T-cell (primary cell): Measurements from ENCODE around the gene METTL18. TPM values are rescaled to one million over a fixed set of nuclear protein-coding genes. Genes with fewer than 3 reads are reported as not detected.

ENCODE experiments used
- ATAC-seq, 4 experiments: fragments of 200-7000 bp in 3 of 4; fragments of 150-1000 bp in 1 of 4; cut with Tn5 transposase; replicated peaks in 1 of 4; 1 replicate in 3 of 4; 2 replicates in 1 of 4; pipeline ENCODE4 v1.10.0; 2021; ENCODE audit warnings: moderate library complexity in 3 of 4, mild to moderate bottlenecking in 2 of 4, moderate number of reproducible peaks in 1 of 4
- CTCF ChIA-PET, 2 donors: fragments of 300-600 bp; sonication (Branson Sonifier 250); formaldehyde crosslinking; loops; one replicate each; lab custom pipeline; 2022; ENCODE audit warnings: antibody characterized with exemption in 2 of 2; lab: Charles Lee
- POLR2A ChIA-PET, 2 donors: fragments of 300-600 bp; sonication (Branson Sonifier 250); formaldehyde crosslinking; loops; one replicate each; lab custom pipeline; 2022; ENCODE audit warnings: antibody characterized with exemption in 2 of 2; lab: Charles Lee
- DNase-seq, 35 experiments: peaks; one replicate each; pipeline versions ENCODE4 v3.0.0 to v3.0.0-alpha.2; 2013 to 2023
- H3K27ac ChIP-seq: one replicate; pipeline ENCODE4 v1.5.1; 2013; ENCODE audit warnings: low read length
- H3K27me3 ChIP-seq, 2 experiments: replicated peaks in 1 of 2; 1 replicate in 1 of 2; 2 replicates in 1 of 2; pipeline versions ENCODE4 v1.6.1 to v1.7.0; 2013; ENCODE audit warnings: low read length in 1 of 2, mixed read lengths in 1 of 2; ENCODE audit not compliant: control insufficient read depth in 2 of 2, insufficient read depth in 2 of 2; ENCODE audit errors: extremely low read depth in 1 of 2
- H3K36me3 ChIP-seq, 2 donors: 1 replicate in 1 of 2; 2 replicates in 1 of 2; pipeline versions ENCODE4 v1.6.1 to v1.7.0; 2013; ENCODE audit warnings: low read length in 1 of 2; ENCODE audit not compliant: control insufficient read depth in 2 of 2, insufficient read depth in 1 of 2; ENCODE audit errors: extremely low read depth in 1 of 2
- H3K4me1 ChIP-seq, 2 experiments: 1 replicate in 1 of 2; 2 replicates in 1 of 2; pipeline versions ENCODE4 v1.6.1 to v1.7.0; 2013; ENCODE audit warnings: low read length in 2 of 2, mixed read lengths in 1 of 2; ENCODE audit not compliant: insufficient read depth in 2 of 2, control insufficient read depth in 1 of 2; ENCODE audit errors: extremely low read depth in 1 of 2
- H3K4me3 ChIP-seq, 2 donors: 1 replicate in 1 of 2; 2 replicates in 1 of 2; pipeline versions ENCODE4 v1.5.1 to v1.7.0; 2013; ENCODE audit warnings: mild to moderate bottlenecking in 2 of 2, low read length in 1 of 2, moderate library complexity in 1 of 2; ENCODE audit not compliant: control insufficient read depth in 1 of 2; ENCODE audit errors: extremely low read depth in 1 of 2
- H3K9me3 ChIP-seq: 2 replicates; pipeline ENCODE4 v1.7.0; 2013
- H3K27ac Mint-ChIP-seq, 2 donors: one replicate each; pipeline ENCODE4 v1.8.0; 2020 to 2021; ENCODE audit warnings: mild to moderate bottlenecking in 2 of 2, mixed read lengths in 2 of 2
- H3K27me3 Mint-ChIP-seq, 2 donors: one replicate each; pipeline ENCODE4 v1.8.0; 2021 to 2022; ENCODE audit warnings: mixed read lengths in 2 of 2
- H3K36me3 Mint-ChIP-seq: one replicate; pipeline ENCODE4 v1.8.0; 2021; ENCODE audit warnings: mixed read lengths
- H3K4me1 Mint-ChIP-seq, 3 donors: one replicate each; pipeline ENCODE4 v1.8.0; 2020 to 2022; ENCODE audit warnings: mixed read lengths in 3 of 3, mild to moderate bottlenecking in 1 of 3
- H3K4me3 Mint-ChIP-seq, 3 donors: one replicate each; pipeline ENCODE4 v1.8.0; 2020 to 2022; ENCODE audit warnings: mild to moderate bottlenecking in 3 of 3, mixed read lengths in 3 of 3, moderate library complexity in 3 of 3
- H3K9me3 Mint-ChIP-seq, 3 donors: one replicate each; pipeline ENCODE4 v1.8.0; 2020 to 2022; ENCODE audit warnings: mixed read lengths in 3 of 3
- WGBS: methylation state at CpG from one replicate; pipeline ENCODE4 v1.1.5; 2013; ENCODE audit warnings: missing lambda C conversion rate; ENCODE audit not compliant: insufficient coverage; 5-methylcytosine and 5-hydroxymethylcytosine counted together
- total RNA-seq, 35 experiments: library from RNA in 6 of 35; stranded (reverse) in 6 of 35; fragments of 120-200 nt in 1 of 35; gene quantifications; one replicate each; pipeline versions ENCODE4 v1.2.1 to v1.2.4 and lab custom pipeline; 2013 to 2026

METTL18 gene
- total RNA-seq, result 10 to 100 TPM in 3 of 5 donors, 1 to 10 TPM in 2; 3.9 to 16.5 (median 11.1) TPM
- total RNA-seq (2013), result 22.6 TPM
- total RNA-seq (lab: John Stamatoyannopoulos, UW), result 4.6 to 26.2 (median 13.9) reads per million in 29 experiments

DNA sequence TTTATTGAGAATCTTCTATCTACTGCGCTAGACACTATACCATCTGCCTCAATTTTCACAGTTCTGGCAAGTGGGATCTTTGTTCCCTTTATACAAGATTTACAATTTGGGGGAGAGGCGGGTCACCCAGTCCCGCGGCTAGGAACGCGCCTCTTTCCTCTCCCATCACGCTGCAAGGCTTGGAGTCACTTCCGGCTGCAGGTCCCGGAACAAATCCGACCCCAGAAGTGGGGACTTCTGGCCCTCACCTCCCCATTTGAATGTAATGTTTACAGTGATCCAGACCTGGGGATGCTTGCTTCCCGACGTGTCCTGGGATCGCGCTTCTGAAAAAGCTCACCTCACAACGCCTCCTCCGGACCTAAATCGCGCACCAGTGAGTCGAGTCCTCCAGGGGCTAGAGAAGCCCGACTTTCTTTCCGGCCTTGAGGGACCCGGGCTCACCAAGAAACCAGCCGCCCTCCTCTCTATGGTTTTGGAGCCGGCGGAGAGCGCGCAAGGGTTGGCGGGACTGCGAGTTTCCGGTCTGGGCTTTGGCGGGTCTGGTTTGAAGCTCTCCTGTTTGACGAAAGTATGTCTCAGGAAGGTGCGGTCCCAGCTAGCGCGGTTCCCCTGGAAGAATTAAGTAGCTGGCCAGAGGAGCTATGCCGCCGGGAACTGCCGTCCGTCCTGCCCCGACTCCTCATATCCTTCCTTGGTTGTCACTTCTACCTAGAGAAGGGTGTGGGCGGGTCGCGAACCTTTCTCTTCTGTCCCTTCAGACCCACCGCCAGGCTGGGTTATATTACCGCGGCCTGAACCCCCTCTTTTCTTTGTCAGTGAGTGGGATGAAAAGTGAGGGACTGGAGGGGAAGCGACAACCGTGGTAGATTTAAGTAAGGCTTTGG is at the start of gene METTL18:
Gene METTL18, minus strand, starts transcription at position 378 of the 887 bp plus-strand sequence. CDS start 1,212 bp downstream, outside the sequence.
- Histone ChIP-seq H3K4me1 (peaks cover 13 to 20% of the 10 kb centered on the region in 2 experiments), H3K36me3 (no peaks in the 10 kb centered on the region), H3K9me3 (no peaks in the 10 kb centered on the region), H3K27ac (peak within 1 kb of the TSS; percentile 74), H3K27me3 (no peaks in the 10 kb centered on the region), H3K4me3 (peak within 1 kb of the TSS; percentile 83 to 98)
- ATAC-seq, result peak; percentile 98 to 99 (median 98)
- H3K4me3 Mint-ChIP-seq, result peak within 1 kb of the TSS; percentile 94 to 100 (median 95)
- peak within 1 kb of the TSS; percentile 96 to 99 for H3K27ac Mint-ChIP-seq
- ChIA-PET CTCF (interaction anchor here (0.9 to 2.0 kb wide), 9 partner anchors 14 to 427 kb away, joined by 3 to 10 read pairs (median 4); partner anchors contain the start of genes BLZF1 (in 1 of the 2) and NME7 (in 1 of the 2)), POLR2A (interaction anchor here (0.5 kb wide), 2 partner anchors 98 to 455 kb away, joined by 3 read pairs; no protein-coding TSS in a partner anchor)
- peak; percentile 77 to 94 (median 90) for DNase-seq
- H3K9me3 Mint-ChIP-seq, result no peaks in the 10 kb centered on the region
- H3K27me3 Mint-ChIP-seq, result no peaks in the 10 kb centered on the region
- 0% methylated on average over 22 of the region's 48 CpGs for WGBS
- peaks cover 21% of the 10 kb centered on the region for H3K36me3 Mint-ChIP-seq
- H3K4me1 Mint-ChIP-seq, result peaks cover 49 to 56% (median 54%) of the 10 kb centered on the region in 3 donors

DNA sequence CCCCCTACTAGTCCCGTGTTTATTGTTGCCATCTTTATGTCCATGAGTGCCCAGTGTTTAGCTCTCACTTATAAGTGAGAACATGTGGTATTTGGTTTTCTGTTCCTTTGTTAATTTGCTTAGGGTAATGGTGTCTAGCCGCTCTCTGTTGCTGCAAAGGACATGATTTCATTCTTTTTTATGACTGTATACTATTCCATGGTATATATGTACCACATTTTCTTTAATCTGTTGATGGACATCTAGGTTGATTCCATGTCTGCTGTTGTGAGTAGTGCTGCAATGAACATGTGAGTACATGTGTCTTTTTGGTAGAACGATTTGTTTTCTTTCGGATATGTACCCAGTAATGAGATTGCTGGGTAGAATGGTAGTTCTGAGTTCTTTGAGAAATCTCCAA is 44.2 kb upstream of the METTL18 start:
- H3K4me1 ChIP-seq, result no peaks in the 10 kb centered on the region
- H3K27me3 ChIP-seq, result no peaks in the 10 kb centered on the region
- no peak for DNase-seq
- peaks cover 0 to 9% of the 10 kb centered on the region in 2 donors for H3K36me3 ChIP-seq
- no peaks in the 10 kb centered on the region for H3K4me1 Mint-ChIP-seq
- no peak overlapping the region for H3K4me3 Mint-ChIP-seq
- no peak overlapping the region for H3K27ac Mint-ChIP-seq
- ATAC-seq, result no peak
- ChIA-PET POLR2A (no interaction called here), CTCF (no interaction called here)
- H3K9me3 ChIP-seq, result peaks cover 2% of the 10 kb centered on the region
- no peaks in the 10 kb centered on the region for H3K27me3 Mint-ChIP-seq
- H3K36me3 Mint-ChIP-seq, result peaks cover 52% of the 10 kb centered on the region
- peaks cover 8 to 35% (median 16%) of the 10 kb centered on the region in 3 donors for H3K9me3 Mint-ChIP-seq
- H3K4me3 ChIP-seq, result no peak overlapping the region
- no CpG with 5 or more reads among the region's 4 CpGs for WGBS
- no peak overlapping the region for H3K27ac ChIP-seq

DNA sequence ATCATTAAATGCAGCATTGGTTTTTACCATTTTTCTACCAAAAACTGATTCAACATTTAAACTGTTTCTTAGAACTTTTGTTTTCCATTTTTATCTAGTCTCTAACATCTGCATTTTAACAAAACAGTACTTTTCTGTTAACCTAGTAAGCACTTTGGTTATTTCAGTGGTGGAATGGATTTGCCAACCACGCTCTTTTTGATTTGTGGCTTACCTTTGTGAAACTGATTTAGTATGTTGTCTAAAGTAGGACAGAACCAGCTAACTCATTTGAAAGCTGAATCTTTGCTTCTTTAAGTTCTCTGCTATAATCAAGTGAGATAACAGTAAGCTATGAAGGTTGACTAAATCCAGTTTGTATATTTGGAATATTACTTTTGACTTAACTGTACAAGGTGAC is 41.5 kb upstream of the METTL18 start:
- no CpG with 5 or more reads among the region's 1 CpG for WGBS
- H3K4me1 ChIP-seq, result no peaks in the 10 kb centered on the region
- no peak overlapping the region for H3K27ac Mint-ChIP-seq

DNA sequence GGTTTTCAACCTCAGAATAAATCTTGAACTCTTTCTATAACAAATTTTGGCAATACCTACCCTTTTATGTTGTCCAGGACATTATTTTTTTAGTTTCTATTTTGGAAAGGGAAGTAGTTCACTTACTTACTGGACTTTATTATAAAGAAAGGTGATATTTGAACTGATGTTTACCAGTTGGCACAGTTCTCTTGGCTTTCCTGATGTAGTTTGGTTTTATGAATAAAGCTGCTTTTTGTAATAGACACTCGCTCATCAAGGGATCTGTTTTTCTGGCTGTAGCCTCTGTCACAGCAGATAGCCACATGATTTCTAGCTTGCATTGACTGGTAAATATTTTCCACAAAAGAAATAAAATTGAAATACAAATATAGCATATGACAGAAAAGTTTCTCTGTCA is 40.9 kb upstream of the METTL18 start:
- H3K27me3 ChIP-seq, result no peaks in the 10 kb centered on the region
- no peak overlapping the region for H3K27ac ChIP-seq
- peaks cover 2% of the 10 kb centered on the region for H3K9me3 ChIP-seq
- H3K4me1 ChIP-seq, result no peaks in the 10 kb centered on the region
- H3K4me3 ChIP-seq, result no peak overlapping the region
- CTCF ChIA-PET, result interaction anchor here in 1 of 2 donors (0.7 kb wide), 1 partner anchor 56 kb away, joined by 6 read pairs; no protein-coding TSS in a partner anchor
- no peak for ATAC-seq
- no peak for DNase-seq
- Mint-ChIP-seq H3K27me3 (no peaks in the 10 kb centered on the region), H3K36me3 (peaks cover 46% of the 10 kb centered on the region), H3K4me3 (no peak overlapping the region), H3K27ac (peak overlapping the region in 1 of 2 donors; percentile 23), H3K4me1 (no peaks in the 10 kb centered on the region), H3K9me3 (peaks cover under 1 to 18% (median 10%) of the 10 kb centered on the region in 3 donors)
- POLR2A ChIA-PET, result interaction anchor here in 1 of 2 donors (0.6 kb wide), 1 partner anchor 98 kb away, joined by 9 read pairs; no protein-coding TSS in a partner anchor
- peaks cover 0 to 10% of the 10 kb centered on the region in 2 donors for H3K36me3 ChIP-seq
- no CpG with 5 or more reads among the region's 1 CpG for WGBS

More for the DNA sequence above, 41.5 kb upstream of the METTL18 start:
- Histone ChIP-seq H3K36me3 (peaks cover 0 to 11% of the 10 kb centered on the region in 2 donors), H3K9me3 (peaks cover 2% of the 10 kb centered on the region), H3K27ac (no peak overlapping the region), H3K27me3 (no peaks in the 10 kb centered on the region), H3K4me3 (no peak overlapping the region)
- no peak overlapping the region for H3K4me3 Mint-ChIP-seq
- ChIA-PET POLR2A (interaction anchor here in 1 of 2 donors (0.6 kb wide), 1 partner anchor 98 kb away, joined by 9 read pairs; no protein-coding TSS in a partner anchor), CTCF (no interaction called here)
- no peaks in the 10 kb centered on the region for H3K27me3 Mint-ChIP-seq
- DNase-seq (no peak), ATAC-seq (no peak)
- H3K4me1 Mint-ChIP-seq, result no peaks in the 10 kb centered on the region
- peaks cover 6 to 24% (median 13%) of the 10 kb centered on the region in 3 donors for H3K9me3 Mint-ChIP-seq
- H3K36me3 Mint-ChIP-seq, result peaks cover 46% of the 10 kb centered on the region

DNA sequence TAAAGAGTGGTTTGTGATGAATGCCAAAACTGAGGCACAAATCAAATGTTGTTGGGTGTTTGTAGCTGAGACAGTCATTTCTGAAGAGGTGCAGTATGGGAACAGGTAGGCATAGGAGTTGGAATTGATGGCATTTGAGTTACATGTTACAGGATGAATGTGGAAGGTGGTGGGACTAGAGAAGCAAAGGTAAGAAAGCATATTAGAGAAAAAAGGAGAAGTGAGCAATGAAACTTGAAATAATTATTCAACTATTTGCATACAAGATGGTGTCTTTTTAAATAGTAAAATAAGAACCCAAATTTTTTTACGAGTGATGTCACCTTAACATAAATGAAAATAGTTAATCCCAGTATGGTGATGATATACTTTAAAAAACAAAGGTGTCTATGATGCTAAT is 40.2 kb upstream of the METTL18 start:
- Mint-ChIP-seq H3K27ac (no peak overlapping the region), H3K4me1 (no peaks in the 10 kb centered on the region), H3K4me3 (no peak overlapping the region), H3K9me3 (peaks cover 0 to 13% (median 6%) of the 10 kb centered on the region in 3 donors), H3K36me3 (peaks cover 42% of the 10 kb centered on the region), H3K27me3 (no peaks in the 10 kb centered on the region)
- ATAC-seq (no peak), DNase-seq (no peak)
- Histone ChIP-seq H3K27ac (no peak overlapping the region), H3K36me3 (peaks cover 0 to 9% of the 10 kb centered on the region in 2 donors), H3K4me1 (no peaks in the 10 kb centered on the region), H3K27me3 (no peaks in the 10 kb centered on the region), H3K4me3 (no peak overlapping the region), H3K9me3 (peaks cover 2% of the 10 kb centered on the region)
- CTCF ChIA-PET, result no interaction called here
- POLR2A ChIA-PET, result no interaction called here
- no CpG with 5 or more reads among the region's 1 CpG for WGBS
